Activated naive CD8-positive, alpha-beta T cell treated with anti-CD3 and anti-CD28 coated beads, Interleukin-2, amount 10 ng/mL, durations not matched to agents 7 days and 5 days (primary cell): Measurements from ENCODE around the gene MAMDC2. TPM values are rescaled to one million over a fixed set of nuclear protein-coding genes. Genes with fewer than 3 reads are reported as not detected.
A peak's percentile ranks its signal among the peaks of the same experiment; 100 is the strongest.

ENCODE experiments used
- ATAC-seq: fragments of 150-1000 bp; cut with Tn5 transposase; one replicate; pipeline ENCODE4 v1.10.0; 2021; ENCODE audit warnings: low read depth, moderate library complexity
- POLR2A ChIA-PET: fragments of 350-600 bp; sonication (Branson Sonifier 250); formaldehyde crosslinking; loops from one replicate; lab custom pipeline; 2021; ENCODE audit warnings: antibody characterized with exemption; lab: Charles Lee
- DNase-seq: peaks from one replicate; pipeline ENCODE4 v3.0.0; 2021
- H3K27ac Mint-ChIP-seq: one replicate; pipeline ENCODE4 v1.8.0; 2022; ENCODE audit warnings: mild to moderate bottlenecking, mixed read lengths
- H3K27me3 Mint-ChIP-seq: one replicate; pipeline ENCODE4 v1.8.0; 2022; ENCODE audit warnings: mild to moderate bottlenecking, moderate library complexity, mixed read lengths
- H3K36me3 Mint-ChIP-seq: one replicate; pipeline ENCODE4 v1.8.0; 2021; ENCODE audit warnings: mild to moderate bottlenecking, mixed read lengths
- H3K4me1 Mint-ChIP-seq: one replicate; pipeline ENCODE4 v1.8.0; 2021; ENCODE audit warnings: mixed read lengths
- H3K4me3 Mint-ChIP-seq: one replicate; pipeline ENCODE4 v1.8.0; 2022; ENCODE audit warnings: mild to moderate bottlenecking, moderate library complexity, mixed read lengths
- H3K9me3 Mint-ChIP-seq: one replicate; pipeline ENCODE4 v1.8.0; 2021; ENCODE audit warnings: mixed read lengths
- total RNA-seq, 2 experiments: library from RNA; stranded (reverse); gene quantifications; one replicate each; pipeline ENCODE4 v1.2.3, GENCODE V29; 2021

MAMDC2 gene
- total RNA-seq, 2 experiments from 2014 or later = 0.08 TPM; not detected in 1

GRCh38 chr9:70044490-70045307, 1.1 kb downstream of the MAMDC2 start:
- POLR2A ChIA-PET = no interaction called here
- DNase-seq (no peak), ATAC-seq (peak; percentile 30)
- no peaks in the 10 kb centered on the region for H3K36me3 Mint-ChIP-seq
- no peak overlapping the region for H3K27ac Mint-ChIP-seq
- H3K4me1 Mint-ChIP-seq = peaks cover 10% of the 10 kb centered on the region
- H3K27me3 Mint-ChIP-seq = peaks cover 44% of the 10 kb centered on the region
- no peaks in the 10 kb centered on the region for H3K9me3 Mint-ChIP-seq
- peak overlapping the region; percentile 66 for H3K4me3 Mint-ChIP-seq

- DNase-seq (no peak), ATAC-seq (no peak)
- Mint-ChIP-seq H3K4me1 (peaks cover 10% of the 10 kb centered on the region), H3K9me3 (no peaks in the 10 kb centered on the region), H3K36me3 (no peaks in the 10 kb centered on the region), H3K27me3 (peaks cover 44% of the 10 kb centered on the region), H3K4me3 (no peak overlapping the region), H3K27ac (no peak overlapping the region)
- POLR2A ChIA-PET = no interaction called here
Measured at GRCh38 chr9:70045452-70045851, 1.8 kb downstream of the MAMDC2 start.

GRCh38 chr9:70046274-70047070, 2.8 kb downstream of the MAMDC2 start:
- no peak for ATAC-seq
- no peak for DNase-seq
- Mint-ChIP-seq H3K27me3 (peaks cover 39% of the 10 kb centered on the region), H3K4me3 (no peak overlapping the region), H3K9me3 (no peaks in the 10 kb centered on the region), H3K36me3 (no peaks in the 10 kb centered on the region), H3K27ac (no peak overlapping the region), H3K4me1 (peaks cover 10% of the 10 kb centered on the region)
- POLR2A ChIA-PET = no interaction called here

- peaks cover 10% of the 10 kb centered on the region for H3K4me1 Mint-ChIP-seq
- H3K4me3 Mint-ChIP-seq = no peak overlapping the region
- ATAC-seq = no peak
- H3K9me3 Mint-ChIP-seq = no peaks in the 10 kb centered on the region
- no peak for DNase-seq
- no peaks in the 10 kb centered on the region for H3K36me3 Mint-ChIP-seq
- POLR2A ChIA-PET = no interaction called here
- no peak overlapping the region for H3K27ac Mint-ChIP-seq
- peaks cover 23% of the 10 kb centered on the region for H3K27me3 Mint-ChIP-seq
Measured at GRCh38 chr9:70049236-70049635, 5.6 kb downstream of the MAMDC2 start.

GRCh38 chr9:70049672-70050271, 6.1 kb downstream of the MAMDC2 start:
- Mint-ChIP-seq H3K4me1 (peaks cover 7% of the 10 kb centered on the region), H3K9me3 (no peaks in the 10 kb centered on the region), H3K27me3 (peaks cover 18% of the 10 kb centered on the region), H3K36me3 (no peaks in the 10 kb centered on the region), H3K27ac (no peak overlapping the region), H3K4me3 (no peak overlapping the region)
- POLR2A ChIA-PET = no interaction called here
- no peak for ATAC-seq
- DNase-seq = no peak

GRCh38 chr9:70052768-70053167, 9.1 kb downstream of the MAMDC2 start:
- H3K36me3 Mint-ChIP-seq = no peaks in the 10 kb centered on the region

GRCh38 chr9:70053864-70054263, 10.2 kb downstream of the MAMDC2 start:
- DNase-seq (no peak), ATAC-seq (no peak)
- Mint-ChIP-seq H3K27ac (no peak overlapping the region), H3K9me3 (no peaks in the 10 kb centered on the region), H3K27me3 (peaks cover 5% of the 10 kb centered on the region), H3K4me1 (no peaks in the 10 kb centered on the region), H3K36me3 (no peaks in the 10 kb centered on the region), H3K4me3 (no peak overlapping the region)
- POLR2A ChIA-PET = no interaction called here

More at GRCh38 chr9:70052768-70053167, 9.1 kb downstream of the MAMDC2 start:
- POLR2A ChIA-PET = no interaction called here
- no peak for ATAC-seq
- DNase-seq = no peak
- no peak overlapping the region for H3K4me3 Mint-ChIP-seq
- H3K4me1 Mint-ChIP-seq = no peaks in the 10 kb centered on the region
- no peaks in the 10 kb centered on the region for H3K9me3 Mint-ChIP-seq
- H3K27ac Mint-ChIP-seq = no peak overlapping the region
- peaks cover 5% of the 10 kb centered on the region for H3K27me3 Mint-ChIP-seq

- no peak for DNase-seq
- ATAC-seq = no peak
- Mint-ChIP-seq H3K36me3 (no peaks in the 10 kb centered on the region), H3K27ac (no peak overlapping the region), H3K4me3 (no peak overlapping the region), H3K4me1 (no peaks in the 10 kb centered on the region), H3K9me3 (no peaks in the 10 kb centered on the region), H3K27me3 (peaks cover 5% of the 10 kb centered on the region)
- POLR2A ChIA-PET = no interaction called here
Measured at GRCh38 chr9:70054521-70054920, 10.9 kb downstream of the MAMDC2 start.

GRCh38 chr9:70055406-70056210, 12.0 kb downstream of the MAMDC2 start:
- ATAC-seq = no peak
- H3K4me1 Mint-ChIP-seq = no peaks in the 10 kb centered on the region
- POLR2A ChIA-PET = no interaction called here
- H3K27me3 Mint-ChIP-seq = peaks cover 5% of the 10 kb centered on the region
- DNase-seq = no peak
- H3K9me3 Mint-ChIP-seq = no peaks in the 10 kb centered on the region
- H3K36me3 Mint-ChIP-seq = no peaks in the 10 kb centered on the region
- H3K4me3 Mint-ChIP-seq = no peak overlapping the region
- H3K27ac Mint-ChIP-seq = no peak overlapping the region

- no peaks in the 10 kb centered on the region for H3K36me3 Mint-ChIP-seq
- POLR2A ChIA-PET = no interaction called here
- no peak overlapping the region for H3K4me3 Mint-ChIP-seq
- no peak for ATAC-seq
- H3K4me1 Mint-ChIP-seq = peaks cover 2% of the 10 kb centered on the region
- no peak for DNase-seq
- no peaks in the 10 kb centered on the region for H3K9me3 Mint-ChIP-seq
- H3K27me3 Mint-ChIP-seq = peaks cover 5% of the 10 kb centered on the region
- H3K27ac Mint-ChIP-seq = no peak overlapping the region
Measured at GRCh38 chr9:70056211-70056944, 12.7 kb downstream of the MAMDC2 start.

GRCh38 chr9:70058569-70059116, 15.0 kb downstream of the MAMDC2 start:
- peaks cover 7% of the 10 kb centered on the region for H3K27me3 Mint-ChIP-seq
- POLR2A ChIA-PET = no interaction called here

GRCh38 chr9:70060148-70060882, 16.7 kb downstream of the MAMDC2 start:
- peaks cover 7% of the 10 kb centered on the region for H3K27me3 Mint-ChIP-seq
- ATAC-seq = no peak
- POLR2A ChIA-PET = no interaction called here
- H3K9me3 Mint-ChIP-seq = no peaks in the 10 kb centered on the region
- no peaks in the 10 kb centered on the region for H3K36me3 Mint-ChIP-seq
- no peak for DNase-seq
- H3K4me3 Mint-ChIP-seq = no peak overlapping the region
- H3K27ac Mint-ChIP-seq = no peak overlapping the region
- H3K4me1 Mint-ChIP-seq = peaks cover 2% of the 10 kb centered on the region

More at GRCh38 chr9:70058569-70059116, 15.0 kb downstream of the MAMDC2 start:
- Mint-ChIP-seq H3K4me1 (peaks cover 2% of the 10 kb centered on the region), H3K27ac (no peak overlapping the region), H3K4me3 (no peak overlapping the region), H3K9me3 (no peaks in the 10 kb centered on the region), H3K36me3 (no peaks in the 10 kb centered on the region)
- ATAC-seq = no peak
- DNase-seq = no peak
